ENCODE data around the gene TMEM120A.

The TMEM120A gene

GRCh38 chr7:75958802-75959543 is 35.4 kb downstream of the TMEM120A start:
- TF ChIP-seq REST (IDR thresholded peaks at IDR 0.05; ENCODE audit: insufficient read depth in 1 of 2, low read depth in 2 of 2, low read length in 2 of 2) (no peak), SIN3A (IDR thresholded peaks at IDR 0.05; ENCODE audit: borderline replicate concordance, insufficient read depth, low read length) (no peak), FOXP2 (optimal IDR thresholded peaks at IDR 0.05; ENCODE audit: borderline replicate concordance, extremely low read depth, extremely low read length, insufficient read depth) (no peak), TAF1 (IDR thresholded peaks at IDR 0.05; ENCODE audit: borderline replicate concordance, insufficient read depth, low read length) (no peak), POLR2AphosphoS5 (IDR thresholded peaks at IDR 0.05; ENCODE audit: low read depth, low read length) (no peak)

- no peak for TF ChIP-seq FOXP2 (optimal IDR thresholded peaks at IDR 0.05; ENCODE audit: borderline replicate concordance, extremely low read depth, extremely low read length, insufficient read depth)
- no peak for TF ChIP-seq TAF1 (IDR thresholded peaks at IDR 0.05; ENCODE audit: borderline replicate concordance, insufficient read depth, low read length)
- TF ChIP-seq REST (IDR thresholded peaks at IDR 0.05; ENCODE audit: insufficient read depth in 1 of 2, low read depth in 2 of 2, low read length in 2 of 2), result no peak
- no peak for TF ChIP-seq SIN3A (IDR thresholded peaks at IDR 0.05; ENCODE audit: borderline replicate concordance, insufficient read depth, low read length)
- TF ChIP-seq POLR2AphosphoS5 (IDR thresholded peaks at IDR 0.05; ENCODE audit: low read depth, low read length), result no peak
Measured at GRCh38 chr7:75957021-75957736, 37.2 kb downstream of the TMEM120A start.

GRCh38 chr7:75955331-75955955 is 39.0 kb downstream of the TMEM120A start:
- TF ChIP-seq POLR2AphosphoS5 (IDR thresholded peaks at IDR 0.05; ENCODE audit: low read depth, low read length), result no peak
- TF ChIP-seq REST (IDR thresholded peaks at IDR 0.05; ENCODE audit: insufficient read depth in 1 of 2, low read depth in 2 of 2, low read length in 2 of 2), result no peak
- no peak for TF ChIP-seq FOXP2 (optimal IDR thresholded peaks at IDR 0.05; ENCODE audit: borderline replicate concordance, extremely low read depth, extremely low read length, insufficient read depth)
- TF ChIP-seq TAF1 (IDR thresholded peaks at IDR 0.05; ENCODE audit: borderline replicate concordance, insufficient read depth, low read length), result no peak
- no peak for TF ChIP-seq SIN3A (IDR thresholded peaks at IDR 0.05; ENCODE audit: borderline replicate concordance, insufficient read depth, low read length)

GRCh38 chr7:75953931-75954330 is 40.5 kb downstream of the TMEM120A start:
- TF ChIP-seq SIN3A (IDR thresholded peaks at IDR 0.05; ENCODE audit: borderline replicate concordance, insufficient read depth, low read length), result no peak
- TF ChIP-seq POLR2AphosphoS5 (IDR thresholded peaks at IDR 0.05; ENCODE audit: low read depth, low read length), result no peak
- TF ChIP-seq TAF1 (IDR thresholded peaks at IDR 0.05; ENCODE audit: borderline replicate concordance, insufficient read depth, low read length), result no peak
- no peak for TF ChIP-seq FOXP2 (optimal IDR thresholded peaks at IDR 0.05; ENCODE audit: borderline replicate concordance, extremely low read depth, extremely low read length, insufficient read depth)

GRCh38 chr7:75953431-75953830 is 41.0 kb downstream of the TMEM120A start:
- no peak for TF ChIP-seq POLR2AphosphoS5 (IDR thresholded peaks at IDR 0.05; ENCODE audit: low read depth, low read length)
- TF ChIP-seq REST (IDR thresholded peaks at IDR 0.05; ENCODE audit: insufficient read depth in 1 of 2, low read depth in 2 of 2, low read length in 2 of 2), result no peak
- TF ChIP-seq TAF1 (IDR thresholded peaks at IDR 0.05; ENCODE audit: borderline replicate concordance, insufficient read depth, low read length), result no peak
- no peak for TF ChIP-seq FOXP2 (optimal IDR thresholded peaks at IDR 0.05; ENCODE audit: borderline replicate concordance, extremely low read depth, extremely low read length, insufficient read depth)
- no peak for TF ChIP-seq SIN3A (IDR thresholded peaks at IDR 0.05; ENCODE audit: borderline replicate concordance, insufficient read depth, low read length)
